ENCODE measurements around the gene SND1. TPM values are rescaled to one million over a fixed set of nuclear protein-coding genes. Genes with fewer than 3 reads are reported as not detected.

The SND1 gene
- total RNA-seq, 1 donor, result 80.2 TPM

DNA sequence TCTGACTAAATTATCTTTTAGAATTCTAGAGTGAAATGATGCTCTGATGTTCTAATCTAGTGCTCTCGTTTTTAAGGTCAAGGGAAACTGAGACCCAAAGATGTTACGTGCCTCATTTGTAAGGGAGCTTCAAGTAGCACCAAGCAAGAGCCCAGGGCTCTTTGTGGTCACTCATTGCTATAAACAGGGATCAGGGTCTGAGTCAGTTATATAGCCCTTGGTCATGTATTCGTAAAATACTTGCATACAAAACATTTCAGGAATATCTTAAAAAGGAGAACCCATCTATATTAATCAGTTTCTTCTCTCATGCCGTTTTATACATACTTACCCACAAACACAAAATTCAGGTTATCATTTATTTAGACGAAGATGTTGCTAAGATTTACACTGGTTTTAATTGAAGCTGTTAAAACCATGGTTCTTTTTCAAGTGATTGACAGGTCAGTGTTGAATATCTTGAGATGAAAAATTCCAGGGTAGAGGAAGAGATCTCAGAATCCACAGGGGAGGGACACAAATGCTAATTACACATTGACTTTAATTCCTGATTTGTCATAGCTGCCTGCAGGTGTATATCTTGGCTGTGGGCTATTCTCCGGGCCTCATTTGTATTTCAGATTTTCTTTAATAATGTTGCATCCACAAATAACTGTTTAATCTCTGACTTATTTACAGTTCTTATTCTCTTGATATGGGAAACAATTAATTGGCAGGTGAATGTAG is 188.4 kb downstream of the SND1 start:
- H3K9me3 ChIP-seq (ENCODE audit: low read depth, low read length), result peaks cover 14% of the 10 kb centered on the region
- H3K4me3 ChIP-seq (ENCODE audit: low read length), result no peak overlapping the region
- no peaks in the 10 kb centered on the region for H3K27me3 ChIP-seq (ENCODE audit: insufficient read depth, low read length)
- H3K4me1 ChIP-seq (ENCODE audit: insufficient read depth, low read length), result peaks cover under 1% of the 10 kb centered on the region

DNA sequence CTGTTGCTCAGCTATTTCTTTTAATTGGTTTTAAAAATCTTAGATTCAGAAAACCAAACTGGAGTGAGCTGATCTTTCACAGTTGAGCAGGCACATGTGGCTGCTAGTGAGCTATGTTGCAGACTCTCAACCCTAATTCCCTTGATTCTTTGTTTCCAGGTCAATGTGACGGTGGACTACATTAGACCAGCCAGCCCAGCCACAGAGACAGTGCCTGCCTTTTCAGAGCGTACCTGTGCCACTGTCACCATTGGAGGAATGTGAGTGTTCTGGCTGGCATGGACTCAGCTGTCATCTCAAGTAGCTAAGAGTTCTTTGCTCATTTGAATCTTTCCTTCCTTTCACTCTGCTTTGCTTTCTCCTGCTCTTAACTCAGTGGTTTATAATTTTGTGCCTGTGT is 192.2 kb downstream of the SND1 start:
- H3K27me3 ChIP-seq (ENCODE audit: insufficient read depth, low read length), result no peaks in the 10 kb centered on the region

DNA sequence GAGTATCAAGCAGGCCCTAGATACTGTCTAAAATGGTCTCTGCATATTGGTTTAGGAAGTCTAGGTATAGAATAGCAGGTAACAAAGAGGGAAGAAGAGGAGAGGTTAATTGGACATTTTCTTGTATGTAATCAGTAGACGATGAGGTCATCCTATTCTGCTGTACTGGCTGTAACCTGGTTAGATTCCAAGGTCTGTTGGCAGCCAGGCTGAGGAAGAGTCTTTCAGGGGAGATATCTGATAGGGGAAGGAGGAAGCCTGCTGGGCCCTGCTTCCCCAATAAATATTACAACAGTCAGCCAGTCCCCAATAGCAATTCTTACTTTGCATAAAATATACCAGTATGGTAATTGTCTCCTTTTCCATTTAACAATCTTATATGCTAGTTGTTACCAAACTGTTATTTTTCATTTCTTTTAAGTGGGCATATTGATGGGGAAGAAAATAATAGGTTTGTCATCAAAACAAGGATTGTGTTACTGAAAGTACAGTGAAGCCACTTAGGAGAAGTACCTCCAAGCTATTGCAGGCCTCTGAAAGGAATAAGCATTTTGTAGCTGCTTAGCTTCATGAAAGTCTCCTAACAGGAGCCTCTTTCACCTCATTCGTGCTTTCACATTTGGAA is 192.8 kb downstream of the SND1 start:
- no peaks in the 10 kb centered on the region for H3K9me3 ChIP-seq (ENCODE audit: low read depth, low read length)
- H3K27me3 ChIP-seq (ENCODE audit: insufficient read depth, low read length), result no peaks in the 10 kb centered on the region
- no peaks in the 10 kb centered on the region for H3K4me1 ChIP-seq (ENCODE audit: insufficient read depth, low read length)
- no peak overlapping the region for H3K4me3 ChIP-seq (ENCODE audit: low read length)

More for the DNA sequence above, 192.2 kb downstream of the SND1 start:
- Histone ChIP-seq H3K9me3 (ENCODE audit: low read depth, low read length) (no peaks in the 10 kb centered on the region), H3K4me3 (ENCODE audit: low read length) (no peak overlapping the region), H3K4me1 (ENCODE audit: insufficient read depth, low read length) (no peaks in the 10 kb centered on the region)

DNA sequence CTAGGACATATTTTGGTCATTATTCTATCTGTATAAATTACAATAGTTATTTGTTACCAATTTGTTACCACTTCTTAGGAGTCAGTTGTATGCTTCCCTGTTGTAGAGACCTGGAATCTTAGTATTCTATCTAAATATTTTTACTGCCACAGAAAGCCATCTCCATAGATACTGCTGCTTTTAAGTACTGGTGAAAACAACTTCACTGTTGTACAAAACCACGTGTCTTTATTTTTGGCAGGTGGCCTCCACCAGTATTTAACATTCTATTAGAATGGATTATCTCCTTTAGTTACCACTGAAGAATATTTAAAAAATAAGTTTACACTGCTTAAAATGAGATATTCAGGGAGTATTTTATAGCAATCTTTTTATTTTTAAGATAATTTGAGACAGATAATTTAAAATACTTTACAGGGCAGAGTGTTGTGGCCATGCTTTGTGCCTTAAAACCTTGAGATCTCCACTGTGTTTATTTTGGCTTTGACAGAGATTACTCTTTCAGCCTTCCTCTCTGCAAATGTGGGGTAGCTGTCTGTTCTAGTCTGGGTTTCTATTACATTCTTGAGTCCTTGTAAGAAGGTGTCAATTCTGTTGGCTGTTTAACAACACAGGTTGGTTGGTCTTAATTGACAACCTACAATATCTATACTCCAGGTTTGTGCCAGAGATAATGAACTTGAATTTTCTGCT is 193.7 kb downstream of the SND1 start:
- Histone ChIP-seq H3K4me3 (ENCODE audit: low read length) (no peak overlapping the region), H3K27me3 (ENCODE audit: insufficient read depth, low read length) (no peaks in the 10 kb centered on the region), H3K4me1 (ENCODE audit: insufficient read depth, low read length) (no peaks in the 10 kb centered on the region), H3K9me3 (ENCODE audit: low read depth, low read length) (no peaks in the 10 kb centered on the region)

DNA sequence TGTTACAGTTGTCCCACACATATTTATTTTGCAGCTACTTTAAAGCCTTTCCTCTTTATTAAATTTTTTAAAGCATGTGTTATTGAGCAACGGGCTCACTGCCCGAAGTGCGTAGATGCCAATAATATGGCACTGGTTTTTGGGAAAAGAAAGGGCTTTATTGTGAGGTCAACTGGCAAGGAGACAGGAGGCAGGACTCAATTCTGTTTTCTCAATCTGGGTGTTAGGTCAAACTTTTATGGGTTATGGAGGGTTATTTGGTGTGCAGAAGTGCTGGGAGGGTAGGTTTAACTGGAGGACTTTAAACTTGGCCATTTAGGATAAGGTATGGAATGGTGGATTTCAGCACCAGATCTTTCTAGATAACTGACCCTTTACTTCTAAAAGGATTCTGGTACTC is 195.6 kb downstream of the SND1 start:
- no peaks in the 10 kb centered on the region for H3K4me1 ChIP-seq (ENCODE audit: insufficient read depth, low read length)
- H3K9me3 ChIP-seq (ENCODE audit: low read depth, low read length), result no peaks in the 10 kb centered on the region
- no peak overlapping the region for H3K4me3 ChIP-seq (ENCODE audit: low read length)
- no peaks in the 10 kb centered on the region for H3K27me3 ChIP-seq (ENCODE audit: insufficient read depth, low read length)

DNA sequence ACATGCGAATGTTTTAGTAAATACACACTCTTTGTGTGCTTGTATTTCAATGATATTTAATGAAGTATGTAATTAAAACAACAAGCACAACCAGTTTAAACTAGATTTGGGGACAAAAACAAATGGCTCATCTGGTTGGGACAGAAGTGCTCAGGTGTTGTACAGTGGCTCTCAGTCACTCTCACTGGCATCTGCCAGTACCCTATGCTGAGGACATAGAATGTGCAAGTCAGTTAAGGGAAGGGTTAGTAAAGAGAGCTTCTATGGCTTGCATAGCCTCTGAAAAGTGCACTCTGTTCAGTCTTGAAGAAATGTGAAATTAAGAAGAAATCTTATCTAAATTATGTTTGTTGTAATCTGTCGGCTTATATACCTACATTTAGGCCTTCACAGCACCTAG is 196.2 kb downstream of the SND1 start:
- no peaks in the 10 kb centered on the region for H3K9me3 ChIP-seq (ENCODE audit: low read depth, low read length)
- H3K4me1 ChIP-seq (ENCODE audit: insufficient read depth, low read length), result no peaks in the 10 kb centered on the region
- H3K4me3 ChIP-seq (ENCODE audit: low read length), result no peak overlapping the region
- H3K27me3 ChIP-seq (ENCODE audit: insufficient read depth, low read length), result no peaks in the 10 kb centered on the region

DNA sequence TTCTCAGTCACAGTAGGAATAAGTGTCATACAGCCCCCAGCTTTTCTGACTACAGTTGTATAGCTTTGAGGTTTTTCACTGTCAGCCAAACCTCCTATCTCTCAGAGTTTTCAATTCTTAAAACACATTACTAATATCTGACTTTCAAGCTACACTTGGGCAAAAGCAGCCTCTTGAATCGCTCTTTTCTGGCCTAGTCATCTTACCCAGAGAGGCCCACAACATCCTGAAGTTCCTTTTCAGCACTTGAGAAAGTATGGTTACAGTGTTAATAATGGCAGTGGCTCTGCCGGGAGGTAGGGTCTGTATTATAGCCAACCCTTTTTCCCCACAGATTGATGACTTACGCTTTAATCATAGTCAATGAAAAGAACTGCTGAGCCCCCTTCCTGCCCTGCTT is 198.2 kb downstream of the SND1 start:
- no peaks in the 10 kb centered on the region for H3K27me3 ChIP-seq (ENCODE audit: insufficient read depth, low read length)
- H3K9me3 ChIP-seq (ENCODE audit: low read depth, low read length), result no peaks in the 10 kb centered on the region
- no peaks in the 10 kb centered on the region for H3K4me1 ChIP-seq (ENCODE audit: insufficient read depth, low read length)
- H3K4me3 ChIP-seq (ENCODE audit: low read length), result no peak overlapping the region

DNA sequence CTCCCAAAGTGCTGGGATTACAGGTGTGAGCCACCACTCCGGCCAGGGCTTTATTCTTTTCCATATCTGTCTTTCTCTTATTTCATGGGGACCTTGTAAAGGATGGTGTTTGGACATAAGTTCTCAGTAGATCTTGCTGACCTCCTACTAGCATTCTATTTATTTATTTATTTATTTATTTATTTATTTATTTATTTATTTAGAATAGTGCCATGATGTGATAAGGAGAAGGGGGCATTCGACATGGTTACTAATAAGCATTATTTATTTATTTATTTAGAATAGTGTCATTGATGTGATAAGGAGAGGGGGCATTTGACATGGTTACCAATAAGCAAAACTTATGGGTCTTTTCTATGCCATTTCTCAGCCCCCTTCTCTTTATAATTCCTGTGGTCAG is 202.4 kb downstream of the SND1 start:
- Histone ChIP-seq H3K27me3 (ENCODE audit: insufficient read depth, low read length) (no peaks in the 10 kb centered on the region), H3K4me3 (ENCODE audit: low read length) (no peak overlapping the region), H3K4me1 (ENCODE audit: insufficient read depth, low read length) (peaks cover 19% of the 10 kb centered on the region), H3K9me3 (ENCODE audit: low read depth, low read length) (no peaks in the 10 kb centered on the region)

DNA sequence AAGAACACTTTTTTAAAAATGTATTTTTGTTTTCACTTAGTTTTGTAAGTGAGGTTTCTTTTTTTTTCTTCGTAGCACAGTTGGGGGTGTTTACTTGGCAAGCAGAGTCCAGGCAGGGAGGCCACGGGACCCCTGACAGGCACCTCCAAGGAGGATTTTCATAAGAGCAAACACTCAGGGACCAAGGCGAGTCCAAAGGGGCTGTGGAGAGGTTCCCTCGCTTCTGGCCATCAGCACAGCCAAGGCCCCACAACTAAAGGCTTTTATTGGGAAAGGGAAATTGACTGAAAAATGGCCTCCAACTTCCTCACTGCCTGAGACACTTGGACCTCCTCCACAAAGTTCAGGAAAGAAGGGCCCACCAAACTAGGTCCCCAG is 205.5 kb downstream of the SND1 start:
- no peaks in the 10 kb centered on the region for H3K9me3 ChIP-seq (ENCODE audit: low read depth, low read length)
- no peak overlapping the region for H3K4me3 ChIP-seq (ENCODE audit: low read length)
- no peaks in the 10 kb centered on the region for H3K27me3 ChIP-seq (ENCODE audit: insufficient read depth, low read length)
- peaks cover 24% of the 10 kb centered on the region for H3K4me1 ChIP-seq (ENCODE audit: insufficient read depth, low read length)

DNA sequence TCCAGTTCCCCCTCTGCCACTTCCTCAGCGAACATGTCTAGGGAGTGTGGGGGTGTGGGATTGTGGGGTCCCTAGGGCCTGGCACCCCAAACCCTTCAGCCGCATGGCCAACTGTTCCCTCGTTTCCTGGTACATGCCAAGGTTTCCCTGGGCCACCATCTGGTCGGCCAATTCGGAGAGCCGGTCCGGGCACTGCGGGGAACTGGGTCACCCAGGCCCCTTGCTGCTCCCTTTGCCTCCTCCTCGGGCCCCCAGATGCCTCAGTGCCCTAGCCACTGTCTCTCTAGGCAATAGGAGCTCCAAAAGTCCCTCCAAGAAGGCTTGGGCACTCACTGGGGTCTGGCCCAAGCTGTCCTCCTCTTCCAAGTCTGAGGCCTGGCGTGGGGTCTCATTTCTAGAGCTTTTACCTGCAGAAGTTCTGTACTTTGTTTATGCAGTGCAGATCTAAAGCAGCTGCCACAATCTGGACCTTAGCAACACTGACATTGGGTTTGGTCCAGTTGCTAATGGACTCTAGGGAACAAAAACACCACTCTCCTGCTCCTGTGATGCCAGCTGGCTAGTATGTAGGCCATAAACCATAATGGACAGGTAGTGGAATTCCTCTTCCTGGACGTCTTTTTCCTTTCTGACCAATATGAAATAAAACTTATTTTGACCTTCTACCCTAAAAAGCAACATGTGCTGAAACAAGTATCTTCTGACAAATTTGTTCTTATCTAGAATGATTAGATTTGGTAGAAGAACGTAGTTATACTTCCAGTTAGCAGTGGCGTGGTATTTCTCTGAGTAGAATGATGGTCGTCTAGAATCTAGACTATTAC is 206.3 kb downstream of the SND1 start:
- Histone ChIP-seq H3K27me3 (ENCODE audit: insufficient read depth, low read length) (no peaks in the 10 kb centered on the region), H3K4me3 (ENCODE audit: low read length) (no peak overlapping the region), H3K4me1 (ENCODE audit: insufficient read depth, low read length) (peaks cover 24% of the 10 kb centered on the region), H3K9me3 (ENCODE audit: low read depth, low read length) (no peaks in the 10 kb centered on the region)

DNA sequence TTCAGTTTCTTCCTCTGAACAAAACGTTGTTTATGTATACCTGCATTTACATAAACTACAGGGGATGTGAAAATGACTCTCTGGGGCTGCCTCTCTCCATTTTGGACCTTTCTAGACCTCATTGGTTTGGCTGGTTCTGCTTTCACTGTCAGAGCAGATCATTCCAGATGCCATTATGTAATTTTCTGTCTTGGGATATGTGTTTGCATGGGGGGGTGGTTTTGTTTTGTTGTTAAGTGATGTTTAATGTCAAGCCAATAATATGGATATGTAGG is 206.9 kb downstream of the SND1 start:
- Histone ChIP-seq H3K4me3 (ENCODE audit: low read length) (no peak overlapping the region), H3K27me3 (ENCODE audit: insufficient read depth, low read length) (no peaks in the 10 kb centered on the region), H3K9me3 (ENCODE audit: low read depth, low read length) (no peaks in the 10 kb centered on the region), H3K4me1 (ENCODE audit: insufficient read depth, low read length) (peaks cover 24% of the 10 kb centered on the region)

DNA sequence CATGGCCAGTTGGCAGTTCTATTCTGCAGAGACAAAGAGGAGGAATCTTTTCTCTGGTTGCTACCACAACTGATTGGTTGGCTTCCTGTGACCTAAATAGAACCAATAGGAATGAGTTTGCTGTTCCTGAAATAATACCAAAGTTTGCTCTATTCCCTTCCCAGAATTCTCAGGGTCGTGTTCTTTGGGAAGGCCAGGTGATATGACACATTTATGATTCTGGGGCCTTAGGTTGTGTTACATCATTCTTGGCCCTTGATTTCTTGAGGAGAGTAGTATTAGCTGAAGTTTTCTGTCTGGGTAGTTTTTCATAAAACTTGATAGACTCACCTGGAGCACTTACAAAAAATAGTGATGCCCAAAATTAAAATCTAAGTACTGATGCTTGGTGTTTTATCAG is 207.3 kb downstream of the SND1 start:
- Histone ChIP-seq H3K4me1 (ENCODE audit: insufficient read depth, low read length) (peaks cover 24% of the 10 kb centered on the region), H3K27me3 (ENCODE audit: insufficient read depth, low read length) (no peaks in the 10 kb centered on the region), H3K4me3 (ENCODE audit: low read length) (no peak overlapping the region)

DNA sequence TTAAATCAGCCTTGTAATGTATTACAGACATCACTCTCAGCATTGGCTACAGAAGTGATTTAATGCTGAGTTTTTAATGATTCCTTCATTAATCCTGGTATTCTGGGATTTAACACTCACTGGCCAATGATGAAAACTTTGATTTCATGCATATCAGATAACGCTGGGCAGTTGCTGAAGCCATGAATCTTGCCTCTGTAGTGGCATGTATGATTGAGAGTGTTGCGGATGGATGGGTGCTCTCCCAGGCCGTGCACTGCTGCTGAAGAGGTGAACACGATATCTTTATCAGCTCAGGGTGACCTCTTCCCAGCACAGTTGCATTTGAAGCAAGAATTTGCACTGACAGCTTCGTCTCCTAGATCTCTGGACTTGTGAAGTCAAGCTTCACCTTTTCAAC is 210.5 kb downstream of the SND1 start:
- no peak overlapping the region for H3K4me3 ChIP-seq (ENCODE audit: low read length)
- H3K4me1 ChIP-seq (ENCODE audit: insufficient read depth, low read length), result peaks cover 23% of the 10 kb centered on the region
- no peaks in the 10 kb centered on the region for H3K9me3 ChIP-seq (ENCODE audit: low read depth, low read length)
- H3K27me3 ChIP-seq (ENCODE audit: insufficient read depth, low read length), result no peaks in the 10 kb centered on the region

More for the DNA sequence above, 207.3 kb downstream of the SND1 start:
- H3K9me3 ChIP-seq (ENCODE audit: low read depth, low read length), result no peaks in the 10 kb centered on the region

DNA sequence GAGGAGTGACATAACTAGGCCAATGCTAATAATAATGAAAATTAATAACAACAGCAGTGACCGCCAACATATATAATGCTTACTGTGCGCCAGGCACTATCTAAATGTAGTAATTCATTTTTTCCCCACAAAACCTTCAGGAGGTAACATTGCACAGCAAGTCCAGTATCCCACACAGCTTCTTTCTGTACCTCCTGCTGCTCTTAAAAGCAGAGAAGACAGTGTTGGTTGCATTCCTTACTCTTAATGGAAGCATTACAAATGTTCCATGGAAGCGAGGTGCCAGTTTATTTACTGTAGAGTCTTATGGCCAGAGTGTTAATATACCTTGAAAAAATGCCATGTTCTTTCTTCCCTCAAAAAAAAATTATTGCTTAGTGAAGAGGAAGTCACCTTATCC is 211.1 kb downstream of the SND1 start:
- H3K4me1 ChIP-seq (ENCODE audit: insufficient read depth, low read length), result peaks cover 20% of the 10 kb centered on the region
- no peak overlapping the region for H3K4me3 ChIP-seq (ENCODE audit: low read length)
- H3K9me3 ChIP-seq (ENCODE audit: low read depth, low read length), result no peaks in the 10 kb centered on the region
- no peaks in the 10 kb centered on the region for H3K27me3 ChIP-seq (ENCODE audit: insufficient read depth, low read length)

DNA sequence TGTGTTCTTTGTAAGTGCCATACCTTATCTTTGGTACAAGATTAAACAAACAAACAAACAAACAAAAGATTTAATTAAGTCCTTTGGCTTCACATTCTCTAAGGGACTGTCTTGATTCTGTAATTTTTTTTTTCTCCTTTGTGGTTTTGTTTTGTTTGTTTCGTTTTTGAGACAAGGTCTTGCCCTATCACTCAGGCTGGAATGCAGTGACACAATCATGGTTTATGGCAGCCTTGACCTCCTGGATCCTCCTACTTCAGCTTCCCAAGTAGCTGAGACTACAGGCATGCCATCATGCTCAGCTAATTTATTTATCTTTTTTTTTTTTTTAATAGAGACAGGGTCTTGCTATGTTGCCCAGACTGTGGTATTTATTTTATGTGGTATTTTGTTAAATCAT is 213.5 kb downstream of the SND1 start:
- H3K4me1 ChIP-seq (ENCODE audit: insufficient read depth, low read length), result peaks cover 3% of the 10 kb centered on the region
- H3K4me3 ChIP-seq (ENCODE audit: low read length), result no peak overlapping the region
- H3K27me3 ChIP-seq (ENCODE audit: insufficient read depth, low read length), result no peaks in the 10 kb centered on the region
- H3K9me3 ChIP-seq (ENCODE audit: low read depth, low read length), result no peaks in the 10 kb centered on the region
